Embryonic facial prominence (tissue), 1 donor: ENCODE data around the gene C1orf232.

Experiments
- DNase-seq: peaks from one replicate; pipeline ENCODE4 v3.0.0-alpha.2; 2016; ENCODE audit errors: extremely low spot score

Gene C1orf232

DNA sequence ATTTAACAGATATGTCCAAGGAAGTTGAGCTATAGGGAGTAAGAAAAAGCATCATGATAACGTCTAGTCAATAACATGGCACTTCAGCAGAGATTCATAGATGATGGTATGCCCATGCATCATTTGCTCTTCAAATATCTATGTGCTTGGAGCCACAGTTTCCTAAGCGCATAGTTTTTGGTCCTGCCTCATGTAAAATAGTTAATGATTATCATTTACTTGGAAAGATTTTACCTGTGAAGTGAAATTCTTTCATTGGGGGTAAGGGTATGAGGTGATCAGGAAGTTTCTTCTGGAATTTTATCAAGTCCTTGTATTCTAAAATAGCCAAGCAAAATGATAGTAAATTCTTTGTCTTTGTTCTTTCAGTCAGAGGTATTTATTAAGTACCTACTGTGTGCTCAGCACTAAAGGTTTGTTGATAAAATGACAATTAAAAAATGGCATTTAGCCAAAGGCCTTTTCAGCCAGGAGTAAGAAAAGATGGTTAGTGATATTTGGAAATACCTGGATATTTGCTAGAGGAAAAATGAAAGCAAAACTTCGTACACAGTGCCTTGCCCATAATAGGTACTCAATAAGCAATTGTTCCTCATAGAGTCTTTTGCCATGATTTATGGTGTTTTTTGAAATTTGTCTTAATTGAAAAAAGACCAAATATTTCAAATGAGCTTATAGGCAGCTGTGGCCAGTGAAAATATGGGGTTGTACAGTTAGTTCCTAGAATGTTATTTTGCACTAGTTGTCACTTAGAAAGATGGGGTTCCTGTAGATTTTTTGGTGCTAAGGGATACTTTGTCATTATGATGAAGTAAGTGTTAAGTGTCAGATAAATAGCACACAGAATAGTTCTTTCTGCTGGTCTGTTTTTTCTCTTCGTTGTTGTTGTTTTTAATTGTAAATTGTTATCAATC lies 44.1 kb downstream of the C1orf232 start:
- DNase-seq: no peak

DNA sequence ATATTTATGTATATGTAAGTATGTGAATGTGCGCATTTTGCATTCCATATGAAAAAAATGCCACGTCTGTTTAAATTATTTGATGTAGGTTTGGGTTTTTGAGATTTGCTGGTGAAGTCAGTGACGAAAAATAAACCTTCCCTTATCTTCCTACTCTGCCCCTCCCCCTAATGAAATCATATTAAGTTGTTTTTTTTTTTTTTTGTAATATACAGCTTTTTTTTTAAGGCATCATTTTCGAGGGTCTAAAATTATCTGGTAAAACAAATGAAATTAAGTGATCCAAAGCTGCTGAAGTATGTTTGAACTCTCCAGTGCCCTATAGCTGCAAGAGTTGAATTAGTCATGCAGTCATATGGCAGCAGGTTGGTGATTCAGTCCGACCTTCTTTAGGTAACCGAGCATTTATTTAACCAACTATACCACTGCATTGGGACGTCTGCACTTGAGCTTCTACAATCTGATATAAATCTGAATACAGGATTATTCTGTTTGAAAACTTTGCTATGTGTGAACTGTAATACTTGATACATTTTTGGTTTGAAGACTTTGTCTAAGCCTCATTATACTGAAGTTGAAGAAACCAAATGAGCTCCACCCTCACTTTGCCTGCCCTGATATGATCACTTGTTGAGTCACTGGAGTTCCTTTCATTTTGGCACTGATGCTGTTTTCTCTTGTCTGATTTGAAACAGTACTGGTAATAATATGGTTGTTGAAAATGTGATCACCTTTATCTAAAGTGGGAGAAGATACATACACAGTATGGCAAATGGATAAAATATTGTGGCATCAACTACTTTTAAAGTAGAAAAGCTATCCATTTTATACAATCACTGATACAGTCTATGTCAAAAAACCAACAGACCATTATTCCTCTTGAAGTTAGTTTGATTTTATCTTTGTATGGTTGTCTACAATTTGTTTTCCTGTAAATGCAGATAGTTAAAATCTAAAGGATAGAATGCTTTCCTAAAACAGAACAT lies 45.5 kb downstream of the C1orf232 start:
- DNase-seq: no peak

DNA sequence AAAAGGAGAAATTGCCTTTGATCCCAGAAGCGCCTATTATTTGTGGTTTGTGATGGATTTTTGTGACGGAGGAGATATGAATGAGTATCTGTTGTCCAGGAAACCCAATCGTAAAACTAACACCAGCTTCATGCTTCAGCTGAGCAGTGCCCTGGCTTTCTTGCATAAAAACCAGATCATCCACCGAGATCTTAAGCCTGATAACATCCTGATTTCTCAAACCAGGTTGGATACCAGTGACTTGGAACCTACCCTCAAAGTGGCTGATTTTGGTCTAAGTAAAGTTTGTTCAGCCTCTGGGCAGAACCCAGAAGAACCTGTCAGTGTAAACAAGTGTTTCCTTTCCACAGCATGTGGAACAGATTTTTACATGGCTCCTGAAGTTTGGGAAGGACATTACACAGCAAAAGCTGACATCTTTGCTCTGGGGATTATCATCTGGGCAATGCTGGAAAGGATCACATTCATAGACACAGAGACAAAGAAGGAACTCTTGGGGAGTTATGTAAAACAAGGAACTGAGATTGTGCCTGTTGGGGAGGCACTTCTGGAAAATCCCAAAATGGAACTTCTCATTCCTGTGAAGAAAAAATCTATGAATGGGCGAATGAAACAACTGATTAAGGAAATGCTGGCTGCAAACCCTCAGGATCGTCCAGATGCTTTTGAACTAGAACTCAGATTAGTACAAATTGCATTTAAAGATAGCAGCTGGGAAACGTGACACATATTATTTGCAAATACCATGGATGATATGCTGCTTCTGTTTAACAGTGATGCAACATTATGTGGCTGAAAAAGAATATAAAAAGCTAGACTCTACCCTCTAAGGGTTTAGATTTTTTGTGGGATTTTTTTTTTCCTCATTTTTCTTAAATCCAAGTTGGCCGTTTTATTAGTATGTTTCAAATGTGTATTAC lies 46.6 kb downstream of the C1orf232 start:
- DNase-seq: no peak

DNA sequence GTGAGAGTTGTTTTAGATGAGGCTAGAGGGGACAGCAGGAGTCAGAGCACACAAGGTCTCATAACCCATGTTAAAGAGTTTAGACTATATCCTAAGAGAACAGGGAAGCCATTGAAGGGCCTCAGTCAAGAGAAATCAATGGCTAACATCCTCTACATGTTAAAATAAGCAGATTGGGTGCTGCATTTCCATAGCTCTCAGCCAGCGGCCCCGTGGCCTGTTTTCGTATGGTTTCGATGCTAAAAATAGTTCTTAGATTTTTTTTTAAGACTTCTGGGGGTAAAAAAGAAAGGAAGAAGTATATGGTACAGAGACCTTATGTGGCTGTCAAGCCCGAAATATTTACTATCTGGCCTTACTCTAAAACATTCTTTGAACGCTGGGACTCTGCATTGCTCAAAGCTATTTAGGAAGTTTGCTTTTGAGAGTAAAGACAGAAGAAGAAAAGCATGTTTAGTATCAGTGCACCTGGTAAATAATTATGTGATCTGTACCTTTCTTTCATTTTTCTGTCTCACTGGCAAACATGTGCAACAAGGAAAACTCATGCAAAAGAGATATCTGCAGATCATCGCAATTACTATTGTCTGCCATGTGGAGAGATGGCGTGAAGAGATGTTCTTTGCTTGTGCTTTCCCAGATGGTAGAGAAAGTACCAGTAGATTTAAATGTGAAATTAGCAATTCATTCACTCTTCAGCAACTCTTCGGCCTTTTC lies 48.7 kb downstream of the C1orf232 start:
- DNase-seq: no peak

DNA sequence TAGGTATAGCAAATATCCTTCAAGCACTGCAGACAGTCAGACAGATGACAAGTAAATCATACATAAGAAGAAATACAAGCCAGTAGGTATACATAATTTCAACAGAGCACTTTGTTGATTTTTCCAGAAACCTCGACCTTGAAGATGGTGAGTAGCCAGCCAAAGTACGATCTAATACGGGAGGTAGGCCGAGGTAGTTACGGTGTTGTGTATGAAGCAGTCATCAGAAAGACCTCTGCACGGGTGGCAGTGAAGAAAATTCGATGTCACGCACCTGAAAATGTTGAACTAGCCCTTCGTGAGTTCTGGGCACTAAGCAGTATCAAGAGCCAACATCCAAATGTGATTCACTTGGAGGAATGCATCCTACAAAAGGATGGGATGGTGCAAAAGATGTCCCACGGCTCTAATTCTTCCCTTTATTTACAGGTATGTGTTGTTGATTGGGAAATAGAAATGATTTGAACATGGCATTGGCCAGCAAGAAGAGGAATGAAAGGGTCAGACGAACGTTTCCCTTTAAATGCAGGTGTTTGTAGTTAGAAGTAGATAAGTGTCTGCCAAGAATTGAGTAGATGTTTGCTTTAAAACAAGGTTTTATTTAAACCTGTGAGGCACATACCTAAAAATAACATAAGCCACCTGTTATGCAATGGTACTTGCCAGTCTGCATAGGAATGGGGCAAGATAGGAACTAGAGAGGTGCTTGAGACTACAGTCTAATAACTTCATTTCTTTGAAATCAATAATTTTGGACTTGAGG lies 54.4 kb downstream of the C1orf232 start:
- no peak for DNase-seq
